WTC11 (cell line): Measurements from ENCODE around the gene MED26. TPM values are rescaled to one million over a fixed set of nuclear protein-coding genes. Genes with fewer than 3 reads are reported as not detected.
"Not testable (repeated sequence)": the region's sequence is repeated elsewhere in the genome, so short reads cannot be mapped to it uniquely, and the experiment has no call there.

Experiments
- ATAC-seq: fragments of 200-7000 bp; cut with Tn5 transposase; 2 replicates; pipeline ENCODE4 v1.10.0; 2021; ENCODE audit warnings: mild to moderate bottlenecking, moderate library complexity
- CTCF ChIA-PET: fragments of 300-600 bp; sonication (Branson Sonifier 250); formaldehyde crosslinking; loops from one replicate; lab custom pipeline; 2021; ENCODE audit warnings: antibody characterized with exemption; lab: Charles Lee
- POLR2A ChIA-PET: fragments of 350-600 bp; sonication (Branson Sonifier 250); formaldehyde crosslinking; loops from one replicate; lab custom pipeline; 2021; ENCODE audit warnings: antibody characterized with exemption; lab: Charles Lee
- DNase-seq: peaks from one replicate; pipeline ENCODE4 v3.0.0; 2021; ENCODE audit warnings: low spot score
- H3K27ac Mint-ChIP-seq: 2 replicates; pipeline ENCODE4 v1.8.0; 2021; ENCODE audit warnings: mixed read lengths
- H3K27me3 Mint-ChIP-seq: 2 replicates; pipeline ENCODE4 v1.8.0; 2021; ENCODE audit warnings: low read depth, mild to moderate bottlenecking, moderate library complexity, mixed read lengths
- H3K36me3 Mint-ChIP-seq: 2 replicates; pipeline ENCODE4 v1.8.0; 2021; ENCODE audit warnings: mixed read lengths
- H3K4me1 Mint-ChIP-seq: 2 replicates; pipeline ENCODE4 v1.8.0; 2022; ENCODE audit warnings: mixed read lengths
- H3K4me3 Mint-ChIP-seq: 2 replicates; pipeline ENCODE4 v1.8.0; 2021; ENCODE audit warnings: mild to moderate bottlenecking, moderate library complexity, mixed read lengths
- H3K9me3 Mint-ChIP-seq: 2 replicates; pipeline ENCODE4 v1.8.0; 2021; ENCODE audit warnings: mixed read lengths
- IRF2 ChIP-seq: sonication (generic); formaldehyde crosslinking; IDR thresholded peaks from 2 replicates; pipeline ENCODE4 v1.8.0; 2022; ENCODE audit warnings: low read depth, missing genetic modification reagents, borderline replicate concordance
- JUN ChIP-seq: sonication (generic); formaldehyde crosslinking; IDR thresholded peaks from 2 replicates; pipeline ENCODE4 v1.8.0; 2023; ENCODE audit warnings: mild to moderate bottlenecking, missing genetic modification reagents
- MXD4 ChIP-seq: fragments of 250-450 bp; sonication (Bioruptor Pico); IDR thresholded peaks from 2 replicates; pipeline ENCODE4 v1.8.0; 2021; ENCODE audit warnings: mild to moderate bottlenecking, moderate library complexity, borderline replicate concordance
- NFATC4 ChIP-seq: fragments of 250-450 bp; sonication (Bioruptor Pico); IDR thresholded peaks from 2 replicates; pipeline ENCODE4 v1.9.0; 2021; ENCODE audit warnings: mild to moderate bottlenecking
- NFYB ChIP-seq: sonication (generic); formaldehyde crosslinking; conservative IDR thresholded peaks from 2 replicates; pipeline ENCODE4 v1.8.0; 2022; ENCODE audit warnings: low read depth, missing genetic modification reagents
- NR1H2 ChIP-seq: sonication (generic); formaldehyde crosslinking; IDR thresholded peaks from 2 replicates; pipeline ENCODE4 v1.9.0; 2021; ENCODE audit warnings: mild to moderate bottlenecking, moderate library complexity, missing genetic modification reagents
- NR3C1 ChIP-seq: sonication (generic); formaldehyde crosslinking; conservative IDR thresholded peaks from 2 replicates; pipeline ENCODE4 v1.8.1; 2023; ENCODE audit warnings: low read depth, mild to moderate bottlenecking, missing genetic modification reagents
- OVOL2 ChIP-seq: fragments of 250-450 bp; sonication (Bioruptor Pico); IDR thresholded peaks from 2 replicates; pipeline ENCODE4 v1.9.0; 2021; ENCODE audit warnings: mild to moderate bottlenecking, borderline replicate concordance
- SMAD4 ChIP-seq: sonication (generic); formaldehyde crosslinking; IDR thresholded peaks from 2 replicates; pipeline ENCODE4 v1.8.0; 2022; ENCODE audit warnings: mild to moderate bottlenecking, missing genetic modification reagents
- SOX15 ChIP-seq: fragments of 250-450 bp; sonication (Bioruptor Pico); IDR thresholded peaks from 2 replicates; pipeline ENCODE4 v1.9.0; 2021; ENCODE audit warnings: mild to moderate bottlenecking
- SP1 ChIP-seq: sonication (generic); formaldehyde crosslinking; conservative IDR thresholded peaks from 2 replicates; pipeline ENCODE4 v1.8.1; 2022; ENCODE audit warnings: missing genetic modification reagents
- TEAD4 ChIP-seq: sonication (generic); formaldehyde crosslinking; IDR thresholded peaks from 2 replicates; pipeline ENCODE4 v1.8.0; 2022; ENCODE audit warnings: mild to moderate bottlenecking, missing genetic modification reagents
- ZNF416 ChIP-seq: fragments of 250-450 bp; sonication (Bioruptor Pico); IDR thresholded peaks from 2 replicates; pipeline ENCODE4 v1.9.0; 2021; ENCODE audit warnings: mild to moderate bottlenecking, inconsistent platforms
- total RNA-seq: library from RNA; stranded (reverse); gene quantifications from 3 replicates; pipeline ENCODE4 v1.2.3, GENCODE V29; 2021
- TF ChIP-seq, protein P1 (sequence below): fragments of 250-450 bp; sonication (Bioruptor Pico); conservative IDR thresholded peaks from 2 replicates; pipeline ENCODE4 v1.9.0; 2021; ENCODE audit warnings: mild to moderate bottlenecking
- TF ChIP-seq, protein P2 (sequence below): sonication (generic); formaldehyde crosslinking; IDR thresholded peaks from 2 replicates; pipeline ENCODE4 v1.8.1; 2022; ENCODE audit warnings: low read depth, missing genetic modification reagents, borderline replicate concordance
- TF ChIP-seq, protein P3 (sequence below): fragments of 250-450 bp; sonication (Bioruptor Pico); IDR thresholded peaks from 2 replicates; pipeline ENCODE4 v1.9.0; 2021; ENCODE audit warnings: moderate library complexity, mild to moderate bottlenecking, inconsistent platforms, borderline replicate concordance
- TF ChIP-seq, protein P4 (sequence below): sonication (generic); formaldehyde crosslinking; IDR thresholded peaks from 2 replicates; pipeline ENCODE4 v1.8.1; 2023; ENCODE audit warnings: mild to moderate bottlenecking, moderate library complexity, missing genetic modification reagents
- TF ChIP-seq, protein P5 (sequence below): fragments of 250-450 bp; sonication (Bioruptor Pico); IDR thresholded peaks from 2 replicates; pipeline ENCODE4 v1.9.0; 2021; ENCODE audit warnings: mild to moderate bottlenecking
- TF ChIP-seq, protein P6 (sequence below): sonication (generic); formaldehyde crosslinking; IDR thresholded peaks from 2 replicates; pipeline ENCODE4 v1.8.1; 2023; ENCODE audit warnings: mild to moderate bottlenecking, missing genetic modification reagents

The MED26 gene
- total RNA-seq, 1 experiment from 2014 or later, result 14.2 TPM

DNA sequence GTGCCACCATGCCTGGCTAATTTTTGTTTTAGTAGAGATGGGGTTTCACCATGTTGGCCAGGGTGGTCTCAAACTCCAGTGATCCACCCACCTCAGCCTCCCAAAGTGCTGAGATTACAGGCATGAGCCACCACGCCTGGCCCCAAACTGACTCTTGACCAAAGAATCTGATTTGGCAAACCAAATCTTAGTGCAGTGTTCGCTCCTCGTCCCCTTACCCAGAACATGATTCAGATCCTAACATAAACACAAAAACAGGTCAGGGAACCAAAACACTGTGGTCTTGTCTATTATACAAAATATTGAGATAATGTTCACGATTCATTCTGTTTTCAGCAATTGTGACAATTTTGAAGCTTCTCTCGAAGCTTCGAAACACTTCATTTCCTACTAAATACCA is 76.1 kb downstream of the MED26 start:
- ATAC-seq, H3K9me3 Mint-ChIP-seq, H3K4me3 Mint-ChIP-seq, H3K27ac Mint-ChIP-seq, POLR2A ChIA-PET, H3K27me3 Mint-ChIP-seq, H3K4me1 Mint-ChIP-seq, CTCF ChIA-PET, DNase-seq: not testable (repeated sequence)
- peaks cover 33% of the 10 kb centered on the region for H3K36me3 Mint-ChIP-seq

DNA sequence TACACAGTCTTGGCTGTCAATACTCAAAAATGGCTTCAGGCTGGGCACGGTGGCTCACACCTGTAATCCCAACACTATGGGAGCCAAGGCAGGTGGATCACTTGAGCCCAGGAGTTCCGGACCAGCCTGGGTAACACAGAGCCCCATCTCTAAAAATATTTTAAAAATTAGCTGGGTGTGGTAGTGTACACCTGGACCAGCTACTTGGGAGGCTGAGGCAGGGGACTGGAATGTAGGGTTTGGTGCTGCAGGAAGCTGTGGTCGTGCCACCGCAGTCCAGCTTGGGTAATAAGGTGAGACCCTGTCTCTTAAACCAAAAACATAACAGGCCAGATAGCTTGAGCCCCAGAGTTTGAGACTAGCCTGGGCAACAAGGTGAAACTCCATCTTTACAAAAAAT is 79.0 kb downstream of the MED26 start:
- DNase-seq (no peak), ATAC-seq (no peak)
- H3K27ac Mint-ChIP-seq, result no peak overlapping the region
- no peak overlapping the region for H3K4me3 Mint-ChIP-seq
- TF ChIP-seq NR1H2 (CRISPR knock-in tag) (no peak), SMAD4 (CRISPR knock-in tag) (no peak), IRF2 (CRISPR knock-in tag) (no peak), NFATC4 (no peak), SP1 (CRISPR knock-in tag) (no peak), NR3C1 (CRISPR knock-in tag) (no peak), SOX15 (CRISPR knock-in tag) (no peak), NFYB (CRISPR knock-in tag) (no peak)
- TF ChIP-seq, protein P1, sequence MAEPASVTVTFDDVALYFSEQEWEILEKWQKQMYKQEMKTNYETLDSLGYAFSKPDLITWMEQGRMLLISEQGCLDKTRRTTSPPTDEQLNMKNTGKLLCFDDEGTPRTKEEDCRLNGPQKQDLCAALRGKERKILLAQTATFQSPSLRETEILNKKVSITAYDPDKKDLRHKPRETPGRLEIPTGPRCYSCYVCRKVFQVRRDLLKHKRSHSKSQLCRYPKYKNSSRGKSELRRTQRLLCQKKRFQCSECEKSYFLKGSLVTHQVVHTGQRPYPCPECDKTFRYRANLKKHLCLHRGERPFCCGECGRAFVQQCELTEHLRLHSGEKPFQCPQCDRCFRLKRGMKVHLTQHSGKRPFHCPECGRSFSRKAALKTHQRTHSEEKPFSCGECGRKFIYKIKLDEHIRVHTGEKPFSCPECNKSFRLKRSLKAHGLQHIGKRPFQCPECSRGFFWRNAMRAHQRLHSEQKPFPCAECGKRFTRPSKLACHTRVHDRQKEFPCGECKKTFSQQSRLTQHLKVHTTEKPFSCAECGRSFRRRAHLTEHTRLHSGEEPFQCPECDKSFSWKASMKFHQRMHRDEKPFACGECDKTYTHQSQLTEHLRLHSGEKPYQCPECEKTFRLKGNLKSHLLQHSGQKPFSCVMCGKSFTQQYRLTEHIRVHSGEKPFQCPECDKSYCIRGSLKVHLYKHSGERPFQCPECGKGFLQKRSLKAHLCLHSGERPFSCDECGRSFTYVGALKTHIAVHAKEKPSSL (CRISPR knock-in tag), result no peak
- TF ChIP-seq, protein P2, sequence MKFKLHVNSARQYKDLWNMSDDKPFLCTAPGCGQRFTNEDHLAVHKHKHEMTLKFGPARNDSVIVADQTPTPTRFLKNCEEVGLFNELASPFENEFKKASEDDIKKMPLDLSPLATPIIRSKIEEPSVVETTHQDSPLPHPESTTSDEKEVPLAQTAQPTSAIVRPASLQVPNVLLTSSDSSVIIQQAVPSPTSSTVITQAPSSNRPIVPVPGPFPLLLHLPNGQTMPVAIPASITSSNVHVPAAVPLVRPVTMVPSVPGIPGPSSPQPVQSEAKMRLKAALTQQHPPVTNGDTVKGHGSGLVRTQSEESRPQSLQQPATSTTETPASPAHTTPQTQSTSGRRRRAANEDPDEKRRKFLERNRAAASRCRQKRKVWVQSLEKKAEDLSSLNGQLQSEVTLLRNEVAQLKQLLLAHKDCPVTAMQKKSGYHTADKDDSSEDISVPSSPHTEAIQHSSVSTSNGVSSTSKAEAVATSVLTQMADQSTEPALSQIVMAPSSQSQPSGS, result no peak
- H3K9me3 Mint-ChIP-seq, result no peaks in the 10 kb centered on the region
- peaks cover 16% of the 10 kb centered on the region for H3K36me3 Mint-ChIP-seq
- H3K27me3 Mint-ChIP-seq, result no peaks in the 10 kb centered on the region
- ChIA-PET CTCF (no interaction called here), POLR2A (no interaction called here)
- peaks cover 1% of the 10 kb centered on the region for H3K4me1 Mint-ChIP-seq

DNA sequence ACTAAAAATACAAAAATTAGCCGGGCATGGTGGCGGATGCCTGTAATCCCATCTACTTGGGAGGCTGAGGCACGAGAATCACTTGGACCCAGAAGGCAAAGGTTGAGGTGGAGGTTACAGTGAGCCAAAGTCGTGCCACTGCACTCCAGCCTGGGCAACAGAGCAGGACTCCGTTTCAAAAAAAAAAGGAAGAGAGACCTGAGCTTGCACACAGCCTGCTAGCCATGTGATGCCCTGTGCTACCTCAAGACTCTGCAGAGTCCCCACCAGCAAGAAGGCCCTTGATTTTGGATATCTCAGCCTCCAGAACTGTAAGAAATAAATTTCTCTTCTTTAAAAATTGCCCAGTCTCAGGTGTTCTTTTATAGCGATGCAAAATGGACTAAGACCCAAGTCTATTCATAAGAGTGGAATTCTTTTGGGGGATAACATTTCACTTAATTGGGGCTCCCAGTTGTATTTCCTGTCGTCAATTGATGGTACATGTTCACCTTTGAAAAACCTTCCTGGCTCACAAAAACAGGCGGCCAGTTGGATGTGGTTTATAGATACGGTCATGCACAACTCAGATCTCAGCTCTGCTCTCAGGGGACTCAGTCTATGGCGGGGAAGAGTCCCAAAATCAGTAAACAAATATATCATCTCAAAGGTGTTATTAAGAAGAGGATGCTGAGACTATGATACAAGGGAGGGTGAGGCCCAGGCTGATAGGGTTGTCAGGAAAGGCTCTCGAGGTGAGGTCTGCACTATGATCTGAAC is 83.4 kb downstream of the MED26 start:
- peak overlapping the region; percentile 32; the same call in 1 of the 2 replicates for H3K4me3 Mint-ChIP-seq
- no peaks in the 10 kb centered on the region for H3K9me3 Mint-ChIP-seq
- DNase-seq (no peak), ATAC-seq (no peak)
- H3K4me1 Mint-ChIP-seq, result peaks cover 17% of the 10 kb centered on the region
- CTCF ChIA-PET, result no interaction called here
- POLR2A ChIA-PET, result no interaction called here
- H3K27ac Mint-ChIP-seq, result peak overlapping the region; percentile 80
- peaks cover 14% of the 10 kb centered on the region for H3K36me3 Mint-ChIP-seq
- no peaks in the 10 kb centered on the region for H3K27me3 Mint-ChIP-seq
- TF ChIP-seq ZNF416 (no peak), JUN (CRISPR knock-in tag) (no peak), OVOL2 (CRISPR knock-in tag) (no peak), MXD4 (no peak), SOX15 (CRISPR knock-in tag) (no peak), NFYB (CRISPR knock-in tag) (no peak), TEAD4 (CRISPR knock-in tag) (no peak)
- TF ChIP-seq, protein P3, sequence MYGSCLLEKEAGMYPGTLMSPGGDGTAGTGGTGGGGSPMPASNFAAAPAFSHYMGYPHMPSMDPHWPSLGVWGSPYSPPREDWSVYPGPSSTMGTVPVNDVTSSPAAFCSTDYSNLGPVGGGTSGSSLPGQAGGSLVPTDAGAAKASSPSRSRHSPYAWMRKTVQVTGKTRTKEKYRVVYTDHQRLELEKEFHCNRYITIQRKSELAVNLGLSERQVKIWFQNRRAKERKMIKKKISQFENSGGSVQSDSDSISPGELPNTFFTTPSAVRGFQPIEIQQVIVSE (CRISPR knock-in tag), result no peak
- TF ChIP-seq, protein P4, sequence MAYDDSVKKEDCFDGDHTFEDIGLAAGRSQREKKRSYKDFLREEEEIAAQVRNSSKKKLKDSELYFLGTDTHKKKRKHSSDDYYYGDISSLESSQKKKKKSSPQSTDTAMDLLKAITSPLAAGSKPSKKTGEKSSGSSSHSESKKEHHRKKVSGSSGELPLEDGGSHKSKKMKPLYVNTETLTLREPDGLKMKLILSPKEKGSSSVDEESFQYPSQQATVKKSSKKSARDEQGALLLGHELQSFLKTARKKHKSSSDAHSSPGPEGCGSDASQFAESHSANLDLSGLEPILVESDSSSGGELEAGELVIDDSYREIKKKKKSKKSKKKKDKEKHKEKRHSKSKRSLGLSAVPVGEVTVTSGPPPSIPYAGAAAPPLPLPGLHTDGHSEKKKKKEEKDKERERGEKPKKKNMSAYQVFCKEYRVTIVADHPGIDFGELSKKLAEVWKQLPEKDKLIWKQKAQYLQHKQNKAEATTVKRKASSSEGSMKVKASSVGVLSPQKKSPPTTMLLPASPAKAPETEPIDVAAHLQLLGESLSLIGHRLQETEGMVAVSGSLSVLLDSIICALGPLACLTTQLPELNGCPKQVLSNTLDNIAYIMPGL (CRISPR knock-in tag), result no peak
- TF ChIP-seq, protein P5, sequence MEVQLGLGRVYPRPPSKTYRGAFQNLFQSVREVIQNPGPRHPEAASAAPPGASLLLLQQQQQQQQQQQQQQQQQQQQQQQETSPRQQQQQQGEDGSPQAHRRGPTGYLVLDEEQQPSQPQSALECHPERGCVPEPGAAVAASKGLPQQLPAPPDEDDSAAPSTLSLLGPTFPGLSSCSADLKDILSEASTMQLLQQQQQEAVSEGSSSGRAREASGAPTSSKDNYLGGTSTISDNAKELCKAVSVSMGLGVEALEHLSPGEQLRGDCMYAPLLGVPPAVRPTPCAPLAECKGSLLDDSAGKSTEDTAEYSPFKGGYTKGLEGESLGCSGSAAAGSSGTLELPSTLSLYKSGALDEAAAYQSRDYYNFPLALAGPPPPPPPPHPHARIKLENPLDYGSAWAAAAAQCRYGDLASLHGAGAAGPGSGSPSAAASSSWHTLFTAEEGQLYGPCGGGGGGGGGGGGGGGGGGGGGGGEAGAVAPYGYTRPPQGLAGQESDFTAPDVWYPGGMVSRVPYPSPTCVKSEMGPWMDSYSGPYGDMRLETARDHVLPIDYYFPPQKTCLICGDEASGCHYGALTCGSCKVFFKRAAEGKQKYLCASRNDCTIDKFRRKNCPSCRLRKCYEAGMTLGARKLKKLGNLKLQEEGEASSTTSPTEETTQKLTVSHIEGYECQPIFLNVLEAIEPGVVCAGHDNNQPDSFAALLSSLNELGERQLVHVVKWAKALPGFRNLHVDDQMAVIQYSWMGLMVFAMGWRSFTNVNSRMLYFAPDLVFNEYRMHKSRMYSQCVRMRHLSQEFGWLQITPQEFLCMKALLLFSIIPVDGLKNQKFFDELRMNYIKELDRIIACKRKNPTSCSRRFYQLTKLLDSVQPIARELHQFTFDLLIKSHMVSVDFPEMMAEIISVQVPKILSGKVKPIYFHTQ (CRISPR knock-in tag), result no peak
- TF ChIP-seq, protein P6, sequence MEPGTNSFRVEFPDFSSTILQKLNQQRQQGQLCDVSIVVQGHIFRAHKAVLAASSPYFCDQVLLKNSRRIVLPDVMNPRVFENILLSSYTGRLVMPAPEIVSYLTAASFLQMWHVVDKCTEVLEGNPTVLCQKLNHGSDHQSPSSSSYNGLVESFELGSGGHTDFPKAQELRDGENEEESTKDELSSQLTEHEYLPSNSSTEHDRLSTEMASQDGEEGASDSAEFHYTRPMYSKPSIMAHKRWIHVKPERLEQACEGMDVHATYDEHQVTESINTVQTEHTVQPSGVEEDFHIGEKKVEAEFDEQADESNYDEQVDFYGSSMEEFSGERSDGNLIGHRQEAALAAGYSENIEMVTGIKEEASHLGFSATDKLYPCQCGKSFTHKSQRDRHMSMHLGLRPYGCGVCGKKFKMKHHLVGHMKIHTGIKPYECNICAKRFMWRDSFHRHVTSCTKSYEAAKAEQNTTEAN (CRISPR knock-in tag), result no peak
